H7 (cell line): ENCODE data around the gene XBP1. TPM values are rescaled to one million over a fixed set of nuclear protein-coding genes. Genes with fewer than 3 reads are reported as not detected.
"Not testable (repeated sequence)": the region's sequence is repeated elsewhere in the genome, so short reads cannot be mapped to it uniquely, and the experiment has no call there.

Experiments
- DNase-seq: peaks from one replicate; pipeline ENCODE4 v3.0.0; 2012
- H3K27me3 ChIP-seq: 2 replicates; pipeline ENCODE4 v1.6.0; 2011; ENCODE audit warnings: mild to moderate bottlenecking, low read length; ENCODE audit not compliant: control insufficient read depth, insufficient read depth
- H3K36me3 ChIP-seq: replicated peaks from 2 replicates; pipeline ENCODE4 v1.5.1; 2011; ENCODE audit warnings: low read length; ENCODE audit not compliant: control insufficient read depth, insufficient read depth
- H3K4me3 ChIP-seq: 2 replicates; pipeline ENCODE4 v1.5.1; 2011; ENCODE audit warnings: low read depth, mild to moderate bottlenecking, control low read depth, low read length, moderate library complexity; ENCODE audit not compliant: insufficient read depth
- total RNA-seq: library from RNA; depleted of rRNA; stranded (reverse); fragments of >200 nt; shearing (Covaris generic); gene quantifications from 2 replicates; pipeline ENCODE4 v1.2.3, GENCODE V29; 2014; rRNA removed

The XBP1 gene
- 146 and 174 TPM in 2 replicates for total RNA-seq

GRCh38 chr22:28800308-28801041 is at the start of gene XBP1:
TSS of gene XBP1 (minus strand) at chr22:28800569.
- Histone ChIP-seq H3K27me3 (no peaks in the 10 kb centered on the region), H3K4me3 (peak within 1 kb of the TSS; percentile 85), H3K36me3 (peaks cover 24% of the 10 kb centered on the region)
- peak; percentile 99 for DNase-seq

- Histone ChIP-seq H3K27me3 (no peaks in the 10 kb centered on the region), H3K4me3 (no peak overlapping the region), H3K36me3 (no peaks in the 10 kb centered on the region)
- DNase-seq: no peak
Observed at GRCh38 chr22:28846994-28847393, 46.6 kb upstream of the XBP1 start.

DNA sequence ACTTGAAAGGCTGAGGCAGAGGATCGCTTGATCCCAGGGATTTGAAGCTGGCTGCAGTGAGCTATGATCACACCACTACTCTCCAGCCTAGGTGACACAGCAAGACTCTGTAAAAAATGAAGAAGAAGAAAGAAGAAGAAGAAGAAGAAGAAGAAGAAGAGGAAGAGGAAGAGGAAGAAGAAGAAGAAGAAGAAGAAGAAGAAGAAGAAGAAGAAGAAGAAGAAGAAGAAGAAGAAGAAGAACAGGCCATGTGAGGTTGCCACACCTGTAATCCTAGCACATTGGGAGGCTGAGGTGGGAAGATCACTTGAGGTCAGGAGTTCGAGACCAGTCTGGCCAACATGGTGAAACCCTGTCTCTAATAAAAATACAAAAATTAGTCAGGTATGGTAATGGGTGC is 43.9 kb upstream of the XBP1 start:
- H3K36me3 ChIP-seq, H3K27me3 ChIP-seq, DNase-seq, H3K4me3 ChIP-seq: not testable (repeated sequence)

GRCh38 chr22:28843633-28844032 is 43.3 kb upstream of the XBP1 start:
- no peak for DNase-seq
- Histone ChIP-seq H3K27me3 (no peaks in the 10 kb centered on the region), H3K36me3 (no peaks in the 10 kb centered on the region), H3K4me3 (no peak overlapping the region)

- H3K27me3 ChIP-seq: no peaks in the 10 kb centered on the region
Observed at GRCh38 chr22:28841111-28841510, 40.7 kb upstream of the XBP1 start.

GRCh38 chr22:28838971-28839370 is 38.6 kb upstream of the XBP1 start:
- no peaks in the 10 kb centered on the region for H3K36me3 ChIP-seq
- H3K4me3 ChIP-seq: no peak overlapping the region
- no peak for DNase-seq
- H3K27me3 ChIP-seq: no peaks in the 10 kb centered on the region

More at GRCh38 chr22:28841111-28841510, 40.7 kb upstream of the XBP1 start:
- DNase-seq: no peak
- H3K36me3 ChIP-seq: no peaks in the 10 kb centered on the region
- no peak overlapping the region for H3K4me3 ChIP-seq

DNA sequence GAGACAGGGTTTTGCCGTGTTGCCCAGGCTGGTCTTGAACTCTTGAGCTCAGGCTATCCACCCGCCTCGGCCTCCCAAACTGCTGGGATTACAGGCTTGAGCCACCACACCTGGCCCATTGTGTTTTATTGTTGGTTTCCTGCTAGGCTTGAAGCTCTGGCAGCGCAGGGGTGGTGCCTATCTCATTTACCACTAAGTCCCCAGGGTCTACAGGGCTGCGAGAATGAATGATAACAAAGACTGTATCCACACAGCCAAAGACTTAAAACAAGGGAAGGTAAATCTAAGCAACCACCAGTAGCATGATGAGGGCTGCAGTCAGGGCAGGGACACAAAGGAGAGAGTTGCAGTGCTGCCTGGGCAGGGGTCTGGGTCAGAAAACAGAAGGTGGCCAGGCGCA is 37.3 kb upstream of the XBP1 start:
- Histone ChIP-seq H3K4me3 (no peak overlapping the region), H3K27me3 (no peaks in the 10 kb centered on the region), H3K36me3 (no peaks in the 10 kb centered on the region)
- DNase-seq: no peak

DNA sequence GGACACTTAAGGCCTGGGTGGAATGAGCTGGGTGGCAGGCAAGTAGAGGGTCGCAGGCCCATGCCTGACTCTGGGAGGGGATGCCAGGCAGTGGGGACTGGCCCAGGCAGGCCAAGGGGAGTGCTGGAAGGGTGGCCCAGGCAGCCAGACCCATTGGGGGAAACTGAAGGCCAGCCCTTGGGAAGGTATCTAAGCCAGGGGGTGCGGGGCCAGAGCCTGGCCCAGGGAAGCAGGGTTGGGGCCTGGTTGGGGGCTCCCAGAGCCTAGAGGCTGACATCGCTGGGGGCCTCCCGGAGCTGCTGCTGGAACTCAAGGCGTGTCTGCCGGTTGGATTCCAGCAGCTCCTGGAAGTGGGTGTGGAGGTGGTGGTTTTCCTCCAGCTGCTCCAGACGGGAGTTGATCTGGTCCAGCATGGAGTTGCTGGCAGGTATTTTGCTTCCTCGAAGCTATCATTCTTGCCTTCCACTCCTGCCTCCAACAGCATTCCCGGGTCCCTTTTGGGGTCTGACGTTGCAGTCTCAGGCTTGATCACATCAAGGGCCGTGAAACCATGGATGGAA is 35.3 kb upstream of the XBP1 start:
- DNase-seq: peak; percentile 28
- H3K36me3 ChIP-seq: no peaks in the 10 kb centered on the region
- no peak overlapping the region for H3K4me3 ChIP-seq

GRCh38 chr22:28833276-28833923 is 33.0 kb upstream of the XBP1 start:
- no peak for DNase-seq
- no peaks in the 10 kb centered on the region for H3K27me3 ChIP-seq
- no peak overlapping the region for H3K4me3 ChIP-seq
- no peaks in the 10 kb centered on the region for H3K36me3 ChIP-seq

More for the DNA sequence above, 35.3 kb upstream of the XBP1 start:
- H3K27me3 ChIP-seq: no peaks in the 10 kb centered on the region

DNA sequence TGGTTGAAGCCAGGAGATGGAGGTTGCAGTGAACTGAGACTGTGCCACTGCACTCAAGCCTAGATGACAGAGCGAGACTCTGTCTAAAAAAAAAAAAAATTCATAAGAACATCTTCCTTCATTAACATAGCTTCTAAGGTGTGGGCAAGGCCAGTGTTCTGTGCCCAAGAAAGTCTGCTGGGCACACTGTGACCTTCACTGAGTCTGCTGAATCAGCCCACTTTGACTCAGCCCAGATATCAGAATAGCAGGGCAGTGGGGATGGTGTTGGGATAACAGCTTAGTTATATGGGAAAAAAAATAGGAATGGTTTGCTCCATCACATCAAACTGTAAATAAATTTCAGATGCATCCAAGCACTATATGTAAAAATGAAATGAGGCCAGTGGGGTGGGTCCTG is 32.4 kb upstream of the XBP1 start:
- Histone ChIP-seq H3K27me3 (no peaks in the 10 kb centered on the region), H3K36me3 (no peaks in the 10 kb centered on the region), H3K4me3 (no peak overlapping the region)
- DNase-seq: no peak

DNA sequence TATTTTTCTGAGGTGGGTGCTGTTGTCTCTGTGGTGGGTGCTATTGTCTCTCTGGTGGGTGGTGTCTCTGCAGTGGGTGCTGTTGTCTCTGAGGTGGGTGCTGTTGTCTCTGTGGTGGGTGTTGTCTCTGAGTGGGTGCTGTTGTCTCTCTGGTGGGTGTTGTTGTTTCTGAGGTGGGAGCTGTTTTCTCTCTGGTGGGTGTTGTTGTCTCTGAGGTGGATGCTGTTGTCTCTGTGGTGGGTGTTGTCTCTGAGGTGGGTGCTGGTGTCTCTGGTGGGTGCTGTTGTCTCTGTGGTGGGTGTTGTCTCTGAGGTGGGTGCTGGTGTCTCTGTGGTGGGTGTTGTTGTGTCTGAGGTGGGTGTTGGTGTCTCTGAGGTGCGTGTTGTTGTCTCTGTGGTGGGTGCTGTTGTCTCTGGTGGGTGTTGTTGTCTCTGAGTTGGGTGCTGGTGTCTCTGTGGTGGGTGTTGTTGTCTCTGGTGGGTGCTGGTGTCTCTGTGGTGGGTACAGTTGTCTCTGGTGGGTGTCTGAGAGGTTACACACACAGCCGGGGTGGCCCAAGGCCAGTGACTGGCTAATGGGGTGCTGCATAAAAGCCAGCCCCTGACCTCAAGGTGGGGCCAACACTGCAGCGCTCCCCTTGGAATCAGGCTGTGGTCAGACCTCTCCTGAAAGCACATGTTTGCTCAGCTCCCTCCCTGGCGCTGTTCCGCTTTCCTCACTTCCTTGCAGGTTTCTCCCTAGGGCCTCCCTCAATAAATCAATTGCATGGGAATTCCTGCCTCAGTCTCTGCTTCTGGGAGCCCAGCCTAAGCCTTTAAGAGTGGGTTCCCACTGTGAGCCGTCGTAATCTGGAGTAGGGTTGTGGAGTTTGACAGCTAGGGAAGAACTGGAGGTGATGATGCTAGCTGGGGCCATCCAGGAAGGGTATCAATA is 31.0 kb upstream of the XBP1 start:
- Histone ChIP-seq H3K4me3 (no peak overlapping the region), H3K27me3 (no peaks in the 10 kb centered on the region), H3K36me3 (no peaks in the 10 kb centered on the region)
- DNase-seq: no peak

DNA sequence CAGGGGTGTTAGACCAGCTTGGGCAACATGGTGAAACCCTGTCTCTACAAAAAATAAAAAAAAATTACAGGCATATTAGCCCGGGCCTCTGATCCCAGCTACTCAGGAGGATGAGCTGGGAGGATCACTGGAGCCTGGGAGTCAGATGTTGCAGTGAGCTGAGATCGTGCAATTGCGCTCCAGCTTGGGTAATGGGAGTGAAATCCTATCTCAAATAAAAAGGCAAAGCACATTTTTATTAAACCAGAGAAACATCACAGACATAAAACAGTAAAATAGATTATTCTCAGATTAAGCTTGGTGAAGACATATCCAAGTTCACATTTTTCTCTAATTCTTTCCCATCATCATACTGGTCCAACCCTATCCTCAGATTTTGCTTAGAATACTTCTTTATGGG is 30.1 kb upstream of the XBP1 start:
- no peak overlapping the region for H3K4me3 ChIP-seq
- no peaks in the 10 kb centered on the region for H3K36me3 ChIP-seq
- H3K27me3 ChIP-seq: no peaks in the 10 kb centered on the region
- no peak for DNase-seq

DNA sequence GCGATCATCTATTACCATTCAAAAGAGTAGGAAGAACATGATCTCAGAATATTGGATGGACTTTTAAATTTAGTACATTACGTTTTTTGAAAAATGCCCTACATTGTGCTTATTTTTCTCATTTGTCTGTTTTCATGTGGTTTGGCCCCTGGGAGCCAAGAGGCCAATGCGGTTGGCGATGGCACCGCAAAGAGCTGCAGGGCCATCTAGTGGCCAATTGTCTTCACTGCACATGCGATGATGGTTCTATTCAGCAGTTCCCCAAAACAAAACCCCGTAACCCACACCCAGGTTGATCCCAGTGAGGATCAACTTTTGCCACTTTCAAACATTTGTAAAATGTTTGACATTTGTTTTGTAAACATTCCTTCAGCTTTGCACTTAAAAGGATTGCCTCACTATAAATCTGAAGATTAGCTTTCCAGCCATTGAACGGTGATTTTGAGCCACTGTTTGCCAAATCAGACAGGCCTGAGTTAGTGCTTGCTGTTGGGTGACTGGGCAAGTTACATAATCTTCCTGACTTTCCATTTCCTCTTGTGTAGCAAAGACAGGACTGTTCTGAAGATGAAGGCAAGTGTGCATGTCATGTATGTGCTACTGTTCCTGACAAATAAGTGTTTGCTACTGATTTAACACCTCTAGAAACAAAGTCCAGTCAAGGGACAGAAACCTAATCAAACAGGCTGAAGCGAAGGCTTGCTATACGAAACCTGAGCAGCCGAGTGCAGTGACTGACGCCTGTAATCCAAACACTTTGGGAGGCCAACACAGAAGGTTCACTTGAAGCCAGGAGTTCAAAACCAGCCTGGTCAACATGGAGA is 29.2 kb upstream of the XBP1 start:
- Histone ChIP-seq H3K4me3 (no peak overlapping the region), H3K27me3 (no peaks in the 10 kb centered on the region), H3K36me3 (no peaks in the 10 kb centered on the region)
- DNase-seq: peak; percentile 82

DNA sequence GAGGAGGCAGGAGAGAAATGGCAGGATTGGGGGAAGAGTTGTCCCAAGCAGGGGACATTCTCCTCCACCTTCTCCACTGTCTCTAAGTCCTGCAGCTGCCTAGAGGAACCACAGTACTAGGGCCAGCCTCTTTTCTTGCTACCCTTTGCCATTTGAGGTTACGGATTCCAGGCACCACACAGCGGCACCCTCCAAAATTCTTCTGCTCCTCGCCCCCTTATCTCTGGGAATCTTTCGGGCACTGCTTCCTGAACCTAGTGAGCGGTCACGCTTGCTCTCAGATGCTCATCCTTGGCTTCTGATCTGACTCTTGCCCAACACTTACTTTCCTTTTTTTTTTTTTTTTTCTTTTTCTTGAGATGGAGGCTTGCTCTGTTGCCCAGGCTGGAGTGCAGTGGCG is 26.6 kb upstream of the XBP1 start:
- Histone ChIP-seq H3K27me3 (no peaks in the 10 kb centered on the region), H3K4me3 (no peak overlapping the region), H3K36me3 (no peaks in the 10 kb centered on the region)
- no peak for DNase-seq
